ENCODE measurements around the gene DNAJC7. TPM values are rescaled to one million over a fixed set of nuclear protein-coding genes. Genes with fewer than 3 reads are reported as not detected.

Gene DNAJC7
- total and polyA plus RNA-seq, 4 donors: 66.2 to 89.3 (median 83.0) TPM

- 82 to 94% methylated on average over 5 of the region's 5 CpGs for WGBS, 2 donors
- Histone ChIP-seq H3K9me3 (ENCODE audit: control insufficient read depth in 4 of 4, insufficient read depth in 3 of 4, low read length in 3 of 4) (no peaks in the 10 kb centered on the region), H3K27ac (ENCODE audit: low read depth in 1 of 2, low read length in 1 of 2) (no peak overlapping the region), H3K9ac (ENCODE audit: insufficient read depth in 1 of 2, low read length in 2 of 2) (no peak overlapping the region), H3K36me3 (ENCODE audit: control insufficient read depth in 4 of 4, insufficient read depth in 4 of 4, low read length in 4 of 4) (peaks cover 38 to 58% (median 42%) of the 10 kb centered on the region in 4 donors), H3K4me3 (no peak overlapping the region), H3K4me1 (ENCODE audit: control insufficient read depth in 5 of 5, insufficient read depth in 5 of 5, low read length in 5 of 5) (peaks cover 0 to 2% (median 0%) of the 10 kb centered on the region in 5 donors), H3K27me3 (ENCODE audit: control insufficient read depth in 3 of 3, insufficient read depth in 3 of 3, low read length in 2 of 3) (no peaks in the 10 kb centered on the region)
- no peak for TF ChIP-seq CTCF (IDR thresholded peaks at IDR 0.05; ENCODE audit: control extremely low read depth, extremely low read depth)
- ATAC-seq (ENCODE audit: insufficient read depth, low FRiP score) (no peak), DNase-seq (no peak)
These were observed 27.4 kb downstream of the DNAJC7 start for GRCh38 chr17:41989702-41990419.

- Histone ChIP-seq H3K9me3 (ENCODE audit: control insufficient read depth in 4 of 4, insufficient read depth in 3 of 4, low read length in 3 of 4) (no peaks in the 10 kb centered on the region), H3K4me3 (no peak overlapping the region), H3K27me3 (ENCODE audit: control insufficient read depth in 3 of 3, insufficient read depth in 3 of 3, low read length in 2 of 3) (no peaks in the 10 kb centered on the region), H3K9ac (ENCODE audit: insufficient read depth in 1 of 2, low read length in 2 of 2) (no peak overlapping the region), H3K4me1 (ENCODE audit: control insufficient read depth in 5 of 5, insufficient read depth in 5 of 5, low read length in 5 of 5) (peaks cover 0 to 2% (median 0%) of the 10 kb centered on the region in 5 donors), H3K27ac (ENCODE audit: low read depth in 1 of 2, low read length in 1 of 2) (no peak overlapping the region), H3K36me3 (ENCODE audit: control insufficient read depth in 4 of 4, insufficient read depth in 4 of 4, low read length in 4 of 4) (peaks cover 36 to 58% (median 46%) of the 10 kb centered on the region in 4 donors)
- no peak for ATAC-seq (ENCODE audit: insufficient read depth, low FRiP score)
- no peak for TF ChIP-seq CTCF (IDR thresholded peaks at IDR 0.05; ENCODE audit: control extremely low read depth, extremely low read depth)
- 96 to 97% methylated on average over 2 of the region's 2 CpGs for WGBS, 2 donors
- DNase-seq: no peak
These were observed 28.8 kb downstream of the DNAJC7 start for GRCh38 chr17:41988418-41988817.

- Histone ChIP-seq H3K27me3 (ENCODE audit: control insufficient read depth in 3 of 3, insufficient read depth in 3 of 3, low read length in 2 of 3) (no peaks in the 10 kb centered on the region), H3K9ac (ENCODE audit: insufficient read depth in 1 of 2, low read length in 2 of 2) (no peak overlapping the region), H3K27ac (ENCODE audit: low read depth in 1 of 2, low read length in 1 of 2) (no peak overlapping the region), H3K4me3 (no peak overlapping the region), H3K9me3 (ENCODE audit: control insufficient read depth in 4 of 4, insufficient read depth in 3 of 4, low read length in 3 of 4) (no peaks in the 10 kb centered on the region), H3K4me1 (ENCODE audit: control insufficient read depth in 5 of 5, insufficient read depth in 5 of 5, low read length in 5 of 5) (peaks cover 0 to 2% (median 0%) of the 10 kb centered on the region in 5 donors), H3K36me3 (ENCODE audit: control insufficient read depth in 4 of 4, insufficient read depth in 4 of 4, low read length in 4 of 4) (peaks cover 33 to 57% (median 46%) of the 10 kb centered on the region in 4 donors)
- WGBS, 2 donors: 57 to 83% methylated on average over 3 of the region's 3 CpGs
- no peak for TF ChIP-seq CTCF (IDR thresholded peaks at IDR 0.05; ENCODE audit: control extremely low read depth, extremely low read depth)
- ATAC-seq (ENCODE audit: insufficient read depth, low FRiP score) (no peak), DNase-seq (no peak)
These were observed 29.6 kb downstream of the DNAJC7 start for GRCh38 chr17:41987642-41988041.

Data from lung (tissue), 12 donors.